Measurements from ENCODE around the gene PRR30.
"Not testable (repeated sequence)": the region's sequence is repeated elsewhere in the genome, so short reads cannot be mapped to it uniquely, and the experiment has no call there.

PRR30 gene

DNA sequence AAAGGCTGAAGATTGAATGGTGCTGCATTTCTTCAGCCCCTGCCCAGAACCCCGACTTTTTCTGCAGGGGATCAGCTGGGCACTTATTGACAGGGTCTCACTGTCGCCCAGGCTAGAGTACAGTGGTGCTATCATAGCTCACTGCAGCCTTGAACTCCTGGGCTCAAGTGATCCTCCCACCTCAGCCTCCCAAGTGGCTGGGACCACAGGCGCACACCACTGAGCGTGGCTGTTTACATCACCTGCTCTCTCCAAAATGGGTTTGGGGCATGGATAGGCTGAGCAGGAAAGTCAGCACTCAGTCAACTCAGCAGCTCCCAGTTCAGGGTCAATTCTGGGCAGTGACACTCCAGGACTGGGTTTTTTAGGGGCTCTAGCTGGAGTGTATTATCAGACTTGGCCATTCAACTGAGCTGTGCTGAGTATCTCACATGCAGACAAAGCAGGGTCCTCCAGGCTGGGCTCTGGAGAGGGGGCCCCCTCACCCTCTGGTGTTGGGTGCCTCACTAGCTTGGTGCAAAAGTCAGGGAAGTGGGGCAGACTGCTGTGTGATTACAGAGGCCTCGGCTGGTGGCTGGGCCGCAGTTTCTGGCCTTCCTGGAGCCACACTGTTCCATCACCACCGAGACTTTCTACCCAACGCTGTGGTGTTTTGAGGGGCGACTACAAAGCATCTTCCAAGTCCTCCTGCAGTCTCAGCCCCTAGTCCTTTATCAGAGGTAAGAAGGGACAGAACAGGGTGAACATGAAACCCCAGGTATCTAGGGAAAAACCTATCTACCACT, 11.1 kb downstream of the PRR30 start:
- Mint-ChIP-seq H3K27ac (no peak overlapping the region), H3K4me3 (no peak overlapping the region), H3K36me3 (ENCODE audit: low read depth) (peaks cover 46% of the 10 kb centered on the region), H3K9me3 (no peaks in the 10 kb centered on the region), H3K27me3 (no peaks in the 10 kb centered on the region), H3K4me1 (ENCODE audit: low read depth) (peaks cover 17% of the 10 kb centered on the region)
- DNase-seq, result no peak

DNA sequence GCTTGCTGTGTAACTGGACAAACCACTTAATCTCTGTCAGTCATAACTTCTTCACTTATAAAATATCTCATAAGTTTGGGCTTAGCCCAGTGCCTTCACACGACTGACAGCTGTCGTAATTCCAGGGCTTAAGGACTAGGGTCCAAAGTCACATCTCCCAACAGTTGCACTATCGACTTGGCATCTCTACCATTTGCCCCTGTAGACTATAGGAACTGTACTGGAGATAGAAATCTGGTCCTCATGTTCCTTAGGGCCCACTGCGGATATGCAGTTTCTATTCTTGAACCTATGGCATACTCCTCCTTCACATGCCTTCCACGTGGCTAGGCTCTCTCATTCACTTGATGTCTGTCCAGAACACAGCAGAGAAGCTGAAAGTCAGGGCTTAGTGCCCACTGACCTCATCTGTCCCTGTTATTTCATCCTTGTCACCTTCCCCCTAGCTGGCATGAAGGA, 12.9 kb downstream of the PRR30 start:
- Mint-ChIP-seq H3K9me3 (no peaks in the 10 kb centered on the region), H3K4me3 (no peak overlapping the region), H3K27me3 (no peaks in the 10 kb centered on the region), H3K4me1 (ENCODE audit: low read depth) (peaks cover 11% of the 10 kb centered on the region), H3K36me3 (ENCODE audit: low read depth) (peaks cover 28% of the 10 kb centered on the region), H3K27ac (peak overlapping the region; percentile 32)
- no peak for DNase-seq

DNA sequence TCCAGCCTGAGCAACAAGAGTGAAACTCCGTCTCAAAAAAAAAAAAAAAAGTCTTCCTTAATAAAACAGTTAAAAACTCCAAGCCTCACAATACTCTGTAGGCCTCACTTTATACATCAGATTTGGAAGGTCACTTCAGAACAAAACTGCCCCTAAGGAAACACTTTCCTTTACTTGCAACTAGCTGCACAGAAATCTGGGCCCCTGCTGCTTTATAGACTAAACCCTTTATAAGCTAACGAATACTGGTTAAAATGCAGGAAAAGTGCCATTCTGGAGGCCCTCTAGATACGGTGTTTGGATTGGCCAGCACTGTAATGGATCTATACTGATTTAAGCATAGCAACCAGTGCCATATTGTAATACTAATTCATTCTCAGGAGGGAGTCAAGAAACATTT, 14.1 kb downstream of the PRR30 start:
- H3K27me3 Mint-ChIP-seq, result peaks cover 7% of the 10 kb centered on the region
- no peaks in the 10 kb centered on the region for H3K9me3 Mint-ChIP-seq
- no peak overlapping the region for H3K4me3 Mint-ChIP-seq
- H3K36me3 Mint-ChIP-seq (ENCODE audit: low read depth), result peaks cover 17% of the 10 kb centered on the region
- H3K4me1 Mint-ChIP-seq (ENCODE audit: low read depth), result peaks cover 12% of the 10 kb centered on the region
- DNase-seq, result no peak
- no peak overlapping the region for H3K27ac Mint-ChIP-seq

DNA sequence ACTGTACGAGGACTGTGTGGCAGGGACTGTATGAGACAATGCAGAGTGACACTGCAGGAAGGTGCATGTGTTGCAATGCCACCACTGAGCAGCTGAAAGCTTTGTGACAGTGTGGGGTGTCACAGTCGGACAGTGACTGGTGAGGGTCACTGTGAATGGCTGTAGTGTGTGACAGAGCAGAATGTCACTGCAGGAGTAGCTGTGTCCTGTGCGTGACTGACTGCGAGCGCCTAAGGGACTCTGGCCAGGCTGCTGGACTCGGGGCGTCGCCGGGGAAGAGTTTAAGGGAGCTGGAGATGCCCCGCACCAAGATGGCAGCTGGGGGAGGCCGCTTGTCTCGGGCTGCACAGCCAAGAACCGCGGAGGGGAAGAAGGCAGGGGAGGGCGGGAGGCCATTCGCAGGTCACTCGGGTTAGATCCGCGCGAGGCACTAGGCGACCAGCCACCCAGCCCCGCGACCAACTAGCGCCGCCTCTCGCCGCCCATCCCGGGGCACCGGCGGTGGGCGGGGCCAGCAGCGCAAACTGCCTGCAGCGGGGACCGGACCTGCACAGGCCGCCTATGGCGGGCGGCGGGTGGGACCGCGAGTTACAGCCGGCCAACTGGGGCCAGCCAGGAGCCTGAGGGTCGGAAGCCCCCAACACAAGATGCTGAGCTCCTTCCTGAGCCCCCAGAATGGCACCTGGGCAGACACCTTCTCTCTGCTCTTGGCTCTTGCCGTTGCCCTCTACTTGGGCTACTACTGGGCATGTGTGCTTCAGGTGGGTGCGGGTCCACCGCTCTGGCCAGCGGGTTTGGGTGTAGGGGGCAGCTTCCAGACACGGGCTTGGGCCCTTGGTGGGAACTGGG, 15.7 kb downstream of the PRR30 start, which contains the start of gene ABHD1:
Gene ABHD1 (plus strand): TSS at position 514 of the 849 bp plus-strand sequence. CDS start 134 bp downstream, at position 648.
- Mint-ChIP-seq H3K9me3 (no peaks in the 10 kb centered on the region), H3K4me3 (peak within 1 kb of the TSS; percentile 78), H3K4me1 (ENCODE audit: low read depth) (peaks cover 22% of the 10 kb centered on the region), H3K27ac (peak within 1 kb of the TSS; percentile 79), H3K27me3 (peaks cover 19% of the 10 kb centered on the region), H3K36me3 (ENCODE audit: low read depth) (peaks cover under 1% of the 10 kb centered on the region)
- DNase-seq, result peak; percentile 81

DNA sequence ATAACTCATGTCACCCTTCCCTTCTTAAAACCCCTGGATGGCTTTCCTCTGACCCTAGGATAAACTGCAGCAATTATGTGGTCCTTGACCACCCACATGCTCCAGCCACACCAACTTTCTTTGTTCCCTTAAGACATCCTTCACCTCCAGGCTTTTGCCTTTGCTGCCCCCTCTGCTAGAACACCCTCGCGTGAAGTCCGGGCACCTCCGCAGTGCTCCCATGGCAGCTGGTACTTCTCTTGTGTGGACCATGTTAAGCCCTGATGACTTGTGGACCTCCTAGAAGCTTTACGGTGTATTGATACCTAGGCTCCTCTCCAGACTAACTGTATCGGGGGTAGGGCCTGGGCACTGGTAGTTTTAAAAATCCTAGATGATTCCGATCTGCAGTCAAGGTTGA, 16.4 kb downstream of the PRR30 start:
- Mint-ChIP-seq H3K4me3 (peak overlapping the region; percentile 78), H3K9me3 (no peaks in the 10 kb centered on the region), H3K27me3 (peaks cover 25% of the 10 kb centered on the region), H3K27ac (no peak overlapping the region), H3K4me1 (ENCODE audit: low read depth) (peaks cover 25% of the 10 kb centered on the region), H3K36me3 (ENCODE audit: low read depth) (no peaks in the 10 kb centered on the region)
- no peak for DNase-seq

GRCh38 chr2:27121906-27122305, 17.3 kb downstream of the PRR30 start:
- Mint-ChIP-seq H3K27me3 (peaks cover 33% of the 10 kb centered on the region), H3K36me3 (ENCODE audit: low read depth) (no peaks in the 10 kb centered on the region), H3K4me3 (no peak overlapping the region), H3K9me3 (no peaks in the 10 kb centered on the region), H3K4me1 (ENCODE audit: low read depth) (peaks cover 25% of the 10 kb centered on the region), H3K27ac (no peak overlapping the region)
- no peak for DNase-seq

- peak overlapping the region; percentile 44 for H3K27ac Mint-ChIP-seq
- H3K4me3 Mint-ChIP-seq, result peak overlapping the region; percentile 78
- H3K27me3 Mint-ChIP-seq, result peaks cover 33% of the 10 kb centered on the region
- H3K4me1 Mint-ChIP-seq (ENCODE audit: low read depth), result peaks cover 25% of the 10 kb centered on the region
- H3K9me3 Mint-ChIP-seq; DNase-seq; H3K36me3 Mint-ChIP-seq (ENCODE audit: low read depth): not testable (repeated sequence)
Measured at GRCh38 chr2:27119330-27119670, 19.9 kb downstream of the PRR30 start.

- DNase-seq, result peak; percentile 61
- Mint-ChIP-seq H3K36me3 (ENCODE audit: low read depth) (no peaks in the 10 kb centered on the region), H3K27me3 (peaks cover 33% of the 10 kb centered on the region), H3K27ac (peak within 1 kb of the TSS; percentile 44), H3K4me3 (peak within 1 kb of the TSS; percentile 78), H3K4me1 (ENCODE audit: low read depth) (peaks cover 20% of the 10 kb centered on the region), H3K9me3 (no peaks in the 10 kb centered on the region)
Measured at GRCh38 chr2:27118525-27119329, 20.5 kb downstream of the PRR30 start, which contains the start of gene CGREF1. Gene CGREF1 (minus strand): TSS chr2:27119128. CDS start chr2:27104366, 14,762 bp downstream.

GRCh38 chr2:27117995-27118524, 21.1 kb downstream of the PRR30 start:
- no peak for DNase-seq
- no peaks in the 10 kb centered on the region for H3K9me3 Mint-ChIP-seq
- peak overlapping the region; percentile 71 for H3K4me3 Mint-ChIP-seq
- peaks cover 33% of the 10 kb centered on the region for H3K27me3 Mint-ChIP-seq
- no peak overlapping the region for H3K27ac Mint-ChIP-seq
- no peaks in the 10 kb centered on the region for H3K36me3 Mint-ChIP-seq (ENCODE audit: low read depth)
- peaks cover 16% of the 10 kb centered on the region for H3K4me1 Mint-ChIP-seq (ENCODE audit: low read depth)

DNA sequence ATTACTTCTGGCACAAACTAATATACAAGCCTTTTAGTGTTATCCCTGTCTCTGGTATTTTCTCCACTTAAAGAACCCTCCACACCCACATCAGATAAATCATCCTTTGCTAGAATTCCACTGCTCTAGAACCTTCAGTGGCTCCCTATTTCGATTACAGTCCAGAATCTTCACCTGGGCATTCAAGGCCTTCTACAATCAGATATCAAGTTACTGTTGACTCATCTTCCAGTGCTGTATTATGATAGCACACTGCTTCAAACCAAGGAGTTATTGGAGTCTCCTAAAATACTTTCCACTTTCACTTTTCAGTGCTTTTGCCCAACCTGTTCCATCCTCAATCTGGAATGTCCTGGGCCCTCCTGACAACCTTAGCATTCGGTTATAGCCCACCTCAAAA, 23.7 kb downstream of the PRR30 start:
- no peak for DNase-seq
- H3K4me3 Mint-ChIP-seq, result no peak overlapping the region
- no peaks in the 10 kb centered on the region for H3K36me3 Mint-ChIP-seq (ENCODE audit: low read depth)
- no peak overlapping the region for H3K27ac Mint-ChIP-seq
- peaks cover 29% of the 10 kb centered on the region for H3K27me3 Mint-ChIP-seq
- peaks cover 14% of the 10 kb centered on the region for H3K4me1 Mint-ChIP-seq (ENCODE audit: low read depth)
- H3K9me3 Mint-ChIP-seq, result no peaks in the 10 kb centered on the region

DNA sequence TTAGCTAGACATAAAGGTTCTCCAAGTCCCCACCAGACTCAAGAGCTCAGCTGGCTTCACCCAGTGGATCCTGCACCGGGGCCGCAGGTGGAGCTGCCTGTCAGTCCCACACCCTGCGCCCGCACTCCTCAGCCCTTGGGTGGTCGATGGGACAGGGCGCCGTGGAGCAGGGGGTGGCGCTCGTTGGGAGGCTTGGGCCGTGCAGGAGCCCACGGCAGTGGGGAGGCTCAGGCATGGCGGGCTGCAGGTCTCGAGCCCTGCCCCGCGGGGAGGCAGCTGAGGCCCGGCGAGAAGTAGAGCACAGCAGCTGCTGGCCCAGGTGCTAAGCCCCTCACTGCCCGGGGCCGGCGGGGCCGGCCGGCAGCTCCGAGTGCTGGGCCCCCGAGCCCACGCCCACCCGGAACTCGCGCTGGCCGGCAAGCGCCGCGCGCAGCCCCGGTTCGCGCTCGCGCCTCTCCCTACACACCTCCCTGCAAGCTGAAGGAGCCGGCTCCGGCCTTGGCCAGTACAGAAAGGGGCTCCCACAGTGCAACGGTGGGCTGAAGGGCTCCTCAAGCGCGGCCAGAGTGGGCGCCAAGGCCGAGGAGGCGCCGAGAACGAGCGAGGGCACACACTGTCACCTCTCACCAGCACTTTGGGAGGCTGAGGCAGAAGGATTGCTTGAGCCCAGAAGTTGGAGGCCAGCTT, 27.7 kb downstream of the PRR30 start:
- H3K9me3 Mint-ChIP-seq; H3K4me1 Mint-ChIP-seq (ENCODE audit: low read depth); H3K4me3 Mint-ChIP-seq; H3K36me3 Mint-ChIP-seq (ENCODE audit: low read depth); DNase-seq; H3K27ac Mint-ChIP-seq; H3K27me3 Mint-ChIP-seq: not testable (repeated sequence)

DNA sequence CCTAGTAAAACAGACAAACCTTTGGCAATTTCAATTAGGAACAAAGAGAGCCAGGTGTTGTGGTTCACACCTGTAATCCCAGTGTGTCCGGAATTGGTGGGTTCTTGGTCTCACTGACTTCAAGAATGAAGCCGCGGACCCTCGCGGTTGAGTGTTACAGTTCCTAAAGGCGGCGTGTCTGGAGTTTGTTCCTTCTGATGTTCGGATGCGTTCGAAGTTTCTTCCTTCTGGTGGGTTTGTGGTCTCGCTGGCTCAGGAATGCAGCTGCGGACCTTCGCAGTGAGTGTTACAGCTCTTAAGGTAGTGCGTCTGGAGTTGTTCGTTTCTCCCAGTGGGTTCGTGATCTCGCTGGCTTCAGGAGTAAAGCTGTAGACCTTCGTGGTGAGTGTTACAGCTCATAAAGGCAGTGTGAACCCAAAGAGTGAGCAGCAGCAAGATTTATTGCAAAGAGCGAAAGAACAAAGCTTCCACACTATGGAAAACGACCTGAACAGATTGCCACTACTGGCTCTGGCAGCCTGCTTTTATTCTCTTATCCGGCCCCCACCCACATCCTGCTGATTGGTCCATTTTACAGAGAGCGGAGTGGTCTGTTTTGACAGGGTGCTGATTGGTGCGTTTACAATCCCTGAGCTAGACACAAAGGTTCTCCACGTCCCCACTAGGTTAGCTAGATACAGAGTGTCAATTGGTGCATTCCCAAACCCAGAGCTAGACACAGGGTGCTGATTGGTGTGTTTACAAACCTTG, 28.4 kb downstream of the PRR30 start:
- not testable (repeated sequence) for H3K4me3 Mint-ChIP-seq; H3K36me3 Mint-ChIP-seq (ENCODE audit: low read depth); H3K27ac Mint-ChIP-seq; H3K9me3 Mint-ChIP-seq; H3K27me3 Mint-ChIP-seq; H3K4me1 Mint-ChIP-seq (ENCODE audit: low read depth); DNase-seq

DNA sequence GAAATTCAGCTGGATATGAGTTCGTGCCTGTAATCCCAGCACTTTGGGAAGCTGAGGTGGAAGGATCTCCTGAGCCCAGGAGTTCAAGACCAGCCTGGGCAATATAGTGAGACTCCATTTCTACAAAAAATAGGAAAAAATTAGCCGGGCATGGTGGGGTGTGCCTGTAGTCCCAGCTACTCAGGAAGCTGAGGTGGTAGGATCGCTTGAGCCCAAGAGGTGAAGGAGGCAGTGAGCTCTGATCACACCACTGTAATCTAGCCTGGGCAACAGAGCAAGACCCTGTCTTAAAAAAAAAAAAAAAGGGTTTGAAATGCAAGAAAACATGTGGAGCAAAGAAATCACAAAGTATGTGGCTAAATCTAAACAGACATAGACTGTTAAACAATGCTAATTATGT, 30.1 kb downstream of the PRR30 start:
- Mint-ChIP-seq H3K27ac (no peak overlapping the region), H3K36me3 (ENCODE audit: low read depth) (no peaks in the 10 kb centered on the region)

More for the DNA sequence above, 30.1 kb downstream of the PRR30 start:
- Mint-ChIP-seq H3K27me3 (peaks cover 14% of the 10 kb centered on the region), H3K4me3 (no peak overlapping the region), H3K9me3 (no peaks in the 10 kb centered on the region), H3K4me1 (ENCODE audit: low read depth) (no peaks in the 10 kb centered on the region)
- DNase-seq, result no peak

Measured in activated T-cell treated with anti-CD3 and anti-CD28 coated beads, Interleukin-2, amount 50 U/mL, for 24 hours (primary cell).